Measurements from ENCODE around the gene TJP3. TPM values are rescaled to one million over a fixed set of nuclear protein-coding genes. Genes with fewer than 3 reads are reported as not detected.

The TJP3 gene
- total RNA-seq, 1 experiment from 2014 or later: not detected

DNA sequence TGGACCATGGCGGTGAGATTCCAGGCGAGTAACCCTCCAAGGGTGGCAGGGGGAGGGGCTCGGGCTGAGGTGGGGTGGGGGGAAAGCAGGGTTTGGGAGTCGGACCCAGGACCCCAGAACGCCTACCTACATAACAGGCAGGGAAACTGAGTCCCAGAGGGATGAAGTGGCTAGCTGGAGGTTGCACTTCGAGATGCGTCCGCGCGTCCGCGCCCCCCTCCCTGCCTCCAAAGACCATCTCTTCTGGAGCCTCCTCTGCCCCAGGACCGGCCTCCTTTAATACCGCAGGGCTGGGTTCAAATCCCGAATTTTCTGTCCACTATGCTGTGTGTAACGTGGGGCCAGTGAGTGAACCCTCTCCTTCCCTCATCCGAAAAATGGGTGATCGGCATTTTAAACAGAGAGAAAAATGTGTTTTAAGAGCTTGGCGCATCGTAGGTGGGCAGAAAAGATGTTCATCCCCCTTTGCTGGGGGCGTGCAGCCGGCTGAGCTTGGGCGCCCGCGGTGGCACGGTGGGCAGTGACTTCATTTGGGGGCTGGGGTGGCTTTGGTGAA, 13.8 kb downstream of the TJP3 start:
- no peak for TF ChIP-seq EZH2 (IDR thresholded peaks at IDR 0.05; ENCODE audit: borderline replicate concordance, low read depth, low read length, poor library complexity, severe bottlenecking)
- no peak for TF ChIP-seq CTCF (conservative IDR thresholded peaks at IDR 0.05; ENCODE audit: low read depth, low read length)
- H3K36me3 ChIP-seq (ENCODE audit: insufficient read depth, low read length, poor library complexity, severe bottlenecking): no peaks in the 10 kb centered on the region
- ChIA-PET POLR2A (ENCODE audit: low non-redundant PET) (interaction anchor here (0.7 kb wide), 1 partner anchor 37 kb away, joined by 8 read pairs; no protein-coding TSS in a partner anchor), CTCF (no interaction called here)
- no peak overlapping the region for H3K27ac ChIP-seq (ENCODE audit: low read depth, low read length, poor library complexity, severe bottlenecking)
- peak overlapping the region; percentile 10 for H3K4me3 ChIP-seq (ENCODE audit: low read depth, low read length, poor library complexity, severe bottlenecking)
- H3K9me3 ChIP-seq (ENCODE audit: low read depth, low read length, poor library complexity, severe bottlenecking): no peaks in the 10 kb centered on the region
- intact Hi-C loops (cut with micrococcal nuclease; ENCODE audit: unreplicated experiment): no loop called here
- peaks cover 21% of the 10 kb centered on the region for H3K27me3 ChIP-seq (replicated peaks; ENCODE audit: insufficient read depth, low read depth, low read length, poor library complexity)
- H3K4me1 ChIP-seq (ENCODE audit: insufficient read depth, low read length, poor library complexity, severe bottlenecking): peaks cover 4% of the 10 kb centered on the region
- no peak for DNase-seq (ENCODE audit: low spot score)
- BruUV-seq (replicated peaks): no TSS peak

DNA sequence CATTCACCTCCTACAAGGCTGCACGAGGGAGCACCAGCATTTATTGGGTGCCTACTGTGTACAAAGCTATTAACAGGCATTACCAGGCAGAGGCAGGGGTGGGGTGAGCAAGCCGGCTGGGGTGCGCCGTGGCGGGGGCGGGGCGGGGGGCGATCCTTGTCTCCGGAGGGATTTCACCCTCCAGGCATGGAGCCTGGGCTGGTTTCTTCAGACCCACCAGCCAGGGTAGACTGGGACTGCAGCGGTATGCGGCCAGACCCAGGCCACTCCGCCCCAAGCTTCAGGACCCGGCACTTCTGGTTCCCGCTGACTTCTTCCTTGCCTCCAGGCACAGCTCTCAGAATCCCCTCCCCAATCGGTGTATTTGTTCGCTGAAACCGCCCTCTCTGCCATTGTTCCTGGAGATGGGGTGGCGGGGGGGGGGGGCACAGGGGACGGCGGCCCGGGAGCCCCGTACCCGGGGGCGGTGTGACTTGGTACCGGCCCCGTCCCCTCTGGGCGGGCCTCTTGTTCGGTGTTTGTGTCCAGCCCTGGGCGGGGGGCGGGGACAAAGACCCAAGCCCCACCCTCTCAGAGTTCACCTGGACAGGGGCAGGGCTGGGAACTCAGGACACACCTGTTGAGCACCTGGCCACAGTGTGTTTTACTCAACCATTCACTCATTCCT, 14.4 kb downstream of the TJP3 start:
- no peaks in the 10 kb centered on the region for H3K9me3 ChIP-seq (ENCODE audit: low read depth, low read length, poor library complexity, severe bottlenecking)
- BruUV-seq (replicated peaks): no TSS peak
- H3K36me3 ChIP-seq (ENCODE audit: insufficient read depth, low read length, poor library complexity, severe bottlenecking): no peaks in the 10 kb centered on the region
- no peak for DNase-seq (ENCODE audit: low spot score)
- POLR2A ChIA-PET (ENCODE audit: low non-redundant PET): interaction anchor here (0.7 kb wide), 1 partner anchor 36 kb away, joined by 8 read pairs; no protein-coding TSS in a partner anchor
- H3K4me1 ChIP-seq (ENCODE audit: insufficient read depth, low read length, poor library complexity, severe bottlenecking): peaks cover 4% of the 10 kb centered on the region
- H3K27me3 ChIP-seq (replicated peaks; ENCODE audit: insufficient read depth, low read depth, low read length, poor library complexity): peaks cover 21% of the 10 kb centered on the region
- CTCF ChIA-PET: no interaction called here
- intact Hi-C loops (cut with micrococcal nuclease; ENCODE audit: unreplicated experiment): no loop called here
- no peak overlapping the region for H3K27ac ChIP-seq (ENCODE audit: low read depth, low read length, poor library complexity, severe bottlenecking)
- TF ChIP-seq EZH2 (IDR thresholded peaks at IDR 0.05; ENCODE audit: borderline replicate concordance, low read depth, low read length, poor library complexity, severe bottlenecking) (no peak), CTCF (conservative IDR thresholded peaks at IDR 0.05; ENCODE audit: low read depth, low read length) (no peak)
- H3K4me3 ChIP-seq (ENCODE audit: low read depth, low read length, poor library complexity, severe bottlenecking): no peak overlapping the region

DNA sequence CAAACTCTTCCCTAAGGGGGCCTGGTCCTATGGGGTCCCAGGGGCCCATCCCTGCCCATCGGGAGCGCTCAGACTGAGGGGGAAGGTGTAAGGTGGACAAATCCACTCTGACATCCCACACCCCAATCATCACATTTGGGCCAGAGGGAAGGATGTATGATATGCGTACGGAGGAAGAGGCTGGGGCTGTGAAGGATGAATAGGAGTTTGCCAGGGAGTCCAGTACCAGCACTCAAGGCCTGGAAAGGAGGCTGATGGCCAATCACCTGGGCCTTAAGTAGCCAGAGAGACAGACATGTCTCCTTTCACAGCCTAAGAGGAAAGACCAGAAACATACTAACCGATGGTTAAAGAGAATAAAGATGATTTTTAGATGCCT, 14.9 kb downstream of the TJP3 start:
- TF ChIP-seq EZH2 (IDR thresholded peaks at IDR 0.05; ENCODE audit: borderline replicate concordance, low read depth, low read length, poor library complexity, severe bottlenecking) (no peak), CTCF (conservative IDR thresholded peaks at IDR 0.05; ENCODE audit: low read depth, low read length) (no peak)
- Histone ChIP-seq H3K27me3 (replicated peaks; ENCODE audit: insufficient read depth, low read depth, low read length, poor library complexity) (peaks cover 21% of the 10 kb centered on the region), H3K4me3 (ENCODE audit: low read depth, low read length, poor library complexity, severe bottlenecking) (no peak overlapping the region), H3K27ac (ENCODE audit: low read depth, low read length, poor library complexity, severe bottlenecking) (no peak overlapping the region), H3K9me3 (ENCODE audit: low read depth, low read length, poor library complexity, severe bottlenecking) (no peaks in the 10 kb centered on the region), H3K36me3 (ENCODE audit: insufficient read depth, low read length, poor library complexity, severe bottlenecking) (no peaks in the 10 kb centered on the region), H3K4me1 (ENCODE audit: insufficient read depth, low read length, poor library complexity, severe bottlenecking) (peaks cover 4% of the 10 kb centered on the region)
- CTCF ChIA-PET: interaction anchor here (0.6 kb wide), 1 partner anchor 30 kb away, joined by 4 read pairs; no protein-coding TSS in a partner anchor
- POLR2A ChIA-PET (ENCODE audit: low non-redundant PET): no interaction called here
- no TSS peak for BruUV-seq (replicated peaks)
- intact Hi-C loops (cut with micrococcal nuclease; ENCODE audit: unreplicated experiment): no loop called here
- no peak for DNase-seq (ENCODE audit: low spot score)
